ENCODE results near the gene ULBP1.

DNA sequence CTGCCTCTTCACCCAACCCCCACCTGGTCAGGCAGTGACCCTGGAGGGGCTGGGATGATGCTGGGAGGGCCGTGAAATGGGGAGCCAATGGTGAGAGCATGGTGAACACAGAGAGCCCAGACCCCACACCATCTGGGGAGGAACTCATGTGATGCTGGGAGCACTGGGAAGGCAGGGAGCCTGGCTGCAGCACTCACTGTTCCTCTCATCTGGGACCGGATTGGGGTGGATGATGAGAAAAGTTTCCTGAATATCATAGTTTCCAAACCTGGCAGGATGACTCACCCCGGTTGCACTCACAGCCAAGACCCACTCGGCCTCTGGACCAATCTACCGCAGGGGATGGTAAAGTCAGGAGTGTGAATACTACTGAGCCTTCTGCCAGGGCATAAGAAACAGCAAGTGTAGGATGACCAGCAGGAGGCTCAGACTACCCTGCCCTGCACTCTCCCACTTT is 21.8 kb downstream of the ULBP1 start:
- TF ChIP-seq GATA3 (IDR thresholded peaks at IDR 0.05; ENCODE audit: low read depth, low read length) (no peak), GATA2 (IDR thresholded peaks at IDR 0.05; ENCODE audit: low read depth, low read length) (no peak)

Measured in SH-SY5Y (cell line).